GM19372 (cell line): Measurements from ENCODE around the gene USP13.
"Not testable (repeated sequence)": the region's sequence is repeated elsewhere in the genome, so short reads cannot be mapped to it uniquely, and the experiment has no call there.

Experiments used
- ATAC-seq: cut with Tn5 transposase; IDR thresholded peaks from one replicate; pipeline ENCODE4 v1.9.1; 2021; ENCODE audit warnings: mild to moderate bottlenecking, low read depth, moderate library complexity; ENCODE audit not compliant: unreplicated experiment

USP13 gene

GRCh38 chr3:179775416-179776122, 122.7 kb downstream of the USP13 start:
- no peak for ATAC-seq

- not testable (repeated sequence) for ATAC-seq
These were observed 130.0 kb downstream of the USP13 start for GRCh38 chr3:179782841-179783240.

DNA sequence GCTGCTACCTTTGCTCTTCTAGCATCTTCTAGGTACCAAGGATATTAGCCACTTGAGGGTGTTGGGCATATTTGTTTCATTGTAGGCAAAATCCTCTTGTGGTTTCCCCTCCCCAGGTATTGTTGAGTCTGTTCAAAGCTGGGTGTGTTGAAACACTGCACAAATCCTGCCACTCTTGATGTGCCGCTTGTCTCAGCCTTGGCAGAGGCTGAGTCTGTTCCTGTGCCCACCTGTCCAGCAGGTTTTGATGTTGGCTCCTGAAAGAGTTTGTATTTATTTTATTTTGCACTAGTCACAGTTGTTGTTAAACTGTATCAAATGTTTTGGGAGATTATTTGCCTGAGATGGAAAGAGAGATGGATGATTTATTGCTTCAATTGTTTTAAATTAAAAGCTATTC, 136.2 kb downstream of the USP13 start:
- ATAC-seq = no peak

- ATAC-seq = no peak
These were observed 139.0 kb downstream of the USP13 start for GRCh38 chr3:179791793-179792192.

GRCh38 chr3:179794355-179794754, 141.5 kb downstream of the USP13 start:
- ATAC-seq = no peak

DNA sequence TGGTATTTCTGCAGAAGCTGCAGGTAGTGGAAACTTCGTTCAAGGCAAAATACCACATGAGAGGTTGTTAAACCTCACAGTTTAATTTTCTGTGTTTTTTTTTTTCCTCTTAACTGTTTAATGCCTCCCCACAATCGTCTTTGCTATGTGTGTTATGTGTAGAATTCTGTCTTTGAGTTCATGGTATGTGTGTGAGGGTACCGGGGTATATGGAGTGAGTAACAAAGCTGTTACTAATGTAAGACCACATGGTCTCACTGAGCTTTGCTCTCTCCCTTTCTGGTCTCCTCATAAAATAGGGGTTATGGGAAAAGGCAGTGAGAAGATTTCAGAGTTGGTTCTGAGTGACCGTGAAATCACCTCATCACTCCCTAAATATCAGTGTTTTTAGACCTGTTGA, 143.6 kb downstream of the USP13 start:
- no peak for ATAC-seq

GRCh38 chr3:179797192-179797591, 144.4 kb downstream of the USP13 start:
- no peak for ATAC-seq

DNA sequence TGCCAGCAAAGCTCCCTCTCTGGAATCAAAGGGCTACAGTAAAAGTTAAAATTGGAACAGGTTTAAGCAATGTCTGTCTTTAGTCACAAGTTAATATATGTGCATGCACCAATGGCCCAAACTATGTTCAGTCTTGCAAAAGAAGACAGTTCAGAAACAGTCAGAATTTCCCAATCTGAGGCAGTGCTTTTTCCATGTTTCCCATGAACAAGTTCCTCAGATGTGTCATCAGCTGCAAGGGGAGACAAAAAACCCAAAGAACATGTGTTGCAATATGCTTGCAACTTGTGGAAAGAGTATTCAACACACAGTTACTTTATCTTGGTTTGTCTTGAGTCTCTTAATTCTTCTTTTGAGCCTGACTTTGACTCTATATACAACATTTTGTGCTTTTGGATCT, 148.4 kb downstream of the USP13 start:
- no peak for ATAC-seq

- ATAC-seq = no peak
These were observed 149.0 kb downstream of the USP13 start for GRCh38 chr3:179801856-179802255.

- ATAC-seq = no peak
These were observed 153.3 kb downstream of the USP13 start for GRCh38 chr3:179806177-179806576.

GRCh38 chr3:179807588-179807987, 154.7 kb downstream of the USP13 start:
- no peak for ATAC-seq

- no peak for ATAC-seq
These were observed 156.8 kb downstream of the USP13 start for GRCh38 chr3:179809639-179810038.

- peak; percentile 86 for ATAC-seq
These were observed 158.7 kb downstream of the USP13 start for GRCh38 chr3:179811321-179812095.

DNA sequence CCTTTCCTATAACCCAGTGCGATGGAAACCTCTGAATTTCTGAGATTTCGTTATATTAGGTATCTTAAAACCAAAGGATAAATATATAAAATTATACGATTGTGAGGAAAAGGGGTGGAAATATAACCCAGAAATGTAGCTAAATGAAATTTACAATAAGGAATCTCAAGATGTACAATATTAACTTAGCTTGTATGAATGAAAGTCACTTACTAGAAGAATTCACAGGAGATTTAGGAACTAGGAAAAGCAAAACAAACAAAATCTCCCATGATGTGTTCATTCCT, 159.2 kb downstream of the USP13 start:
- no peak for ATAC-seq

GRCh38 chr3:179819379-179819778, 166.5 kb downstream of the USP13 start:
- ATAC-seq = no peak

- no peak for ATAC-seq
These were observed 169.5 kb downstream of the USP13 start for GRCh38 chr3:179822296-179822695.

GRCh38 chr3:179825527-179826246, 172.8 kb downstream of the USP13 start:
- no peak for ATAC-seq

DNA sequence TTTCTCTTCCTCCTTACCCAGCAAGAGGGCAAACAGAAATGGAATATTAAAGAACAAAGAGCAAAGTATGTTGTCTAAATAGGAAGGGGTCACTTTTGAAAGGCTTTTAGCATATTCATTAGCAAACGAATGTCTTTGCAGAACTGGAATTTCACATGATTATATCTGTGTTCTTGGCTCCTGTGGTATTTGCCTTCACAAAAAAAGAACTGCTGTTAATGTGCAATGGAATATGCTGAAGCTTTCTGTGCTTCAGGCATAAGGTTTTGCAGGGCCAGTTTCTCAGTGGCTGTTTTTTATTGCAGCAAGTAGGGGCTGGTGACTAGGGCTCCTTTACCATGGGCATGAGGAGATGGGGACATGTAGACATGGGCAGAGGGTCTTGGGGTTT, 173.4 kb downstream of the USP13 start:
- ATAC-seq = no peak

- ATAC-seq = no peak
These were observed 175.9 kb downstream of the USP13 start for GRCh38 chr3:179828738-179829137.

GRCh38 chr3:179829401-179829800, 176.6 kb downstream of the USP13 start:
- ATAC-seq = no peak

- no peak for ATAC-seq
These were observed 179.6 kb downstream of the USP13 start for GRCh38 chr3:179832333-179832854.
